ENCODE data around the gene PMS1.
"Not testable (repeated sequence)": the region's sequence is repeated elsewhere in the genome, so short reads cannot be mapped to it uniquely, and the experiment has no call there.

The PMS1 gene

DNA sequence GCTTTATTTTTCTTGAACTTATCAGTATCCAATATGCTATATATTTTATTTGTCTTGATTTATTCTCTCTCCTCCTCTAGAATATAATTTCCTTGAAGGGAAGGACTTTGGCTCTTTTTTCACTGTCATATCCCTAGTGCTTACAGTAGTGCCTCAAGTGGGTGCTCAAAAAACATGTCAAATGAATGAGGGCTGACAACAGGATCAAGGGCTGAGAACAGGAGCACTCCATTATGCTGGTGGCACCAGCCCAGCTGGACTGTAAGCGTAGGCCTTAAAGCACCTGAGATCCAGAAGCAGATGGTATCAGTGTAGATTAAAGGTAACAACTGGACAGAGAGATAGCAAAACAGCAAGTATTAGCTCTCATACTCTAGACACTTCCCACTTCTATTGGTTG is 46.3 kb downstream of the PMS1 start:
- DNase-seq (ENCODE audit: low read depth) = no peak
- TF ChIP-seq CTCF (IDR thresholded peaks at IDR 0.05; ENCODE audit: insufficient read depth, low read depth, low read length, missing control alignments) = no peak
- no peak overlapping the region for H3K4me3 ChIP-seq (ENCODE audit: low read depth, low read length)

DNA sequence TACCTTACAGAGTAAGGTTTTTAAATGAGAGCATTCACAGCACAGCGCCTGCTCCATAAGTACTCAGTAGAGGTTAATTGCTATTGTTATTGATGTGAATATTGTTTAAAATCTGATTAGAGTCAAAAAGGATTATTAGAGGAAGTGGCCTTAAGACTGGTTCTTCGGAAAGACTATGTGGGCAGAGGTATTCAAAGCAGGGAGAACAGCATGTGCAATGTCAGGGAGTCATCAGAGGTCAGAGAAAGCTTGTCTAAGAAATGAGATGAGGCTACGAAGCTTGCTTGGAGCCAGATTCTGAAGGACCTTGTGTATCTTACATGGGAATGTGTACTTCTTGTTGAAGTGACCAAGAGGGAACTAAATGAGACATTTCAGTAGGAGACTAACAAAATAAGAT is 49.8 kb downstream of the PMS1 start:
- H3K4me3 ChIP-seq (ENCODE audit: low read depth, low read length) = no peak overlapping the region
- DNase-seq (ENCODE audit: low read depth) = peak; percentile 5
- TF ChIP-seq CTCF (IDR thresholded peaks at IDR 0.05; ENCODE audit: insufficient read depth, low read depth, low read length, missing control alignments) = no peak

- not testable (repeated sequence) for DNase-seq (ENCODE audit: low read depth); H3K4me3 ChIP-seq (ENCODE audit: low read depth, low read length)
Measured at GRCh38 chr2:189834642-189835041, 50.4 kb downstream of the PMS1 start.

GRCh38 chr2:189835855-189836558 is 51.8 kb downstream of the PMS1 start:
- DNase-seq (ENCODE audit: low read depth) = no peak
- no peak for TF ChIP-seq CTCF (IDR thresholded peaks at IDR 0.05; ENCODE audit: insufficient read depth, low read depth, low read length, missing control alignments)
- no peak overlapping the region for H3K4me3 ChIP-seq (ENCODE audit: low read depth, low read length)

DNA sequence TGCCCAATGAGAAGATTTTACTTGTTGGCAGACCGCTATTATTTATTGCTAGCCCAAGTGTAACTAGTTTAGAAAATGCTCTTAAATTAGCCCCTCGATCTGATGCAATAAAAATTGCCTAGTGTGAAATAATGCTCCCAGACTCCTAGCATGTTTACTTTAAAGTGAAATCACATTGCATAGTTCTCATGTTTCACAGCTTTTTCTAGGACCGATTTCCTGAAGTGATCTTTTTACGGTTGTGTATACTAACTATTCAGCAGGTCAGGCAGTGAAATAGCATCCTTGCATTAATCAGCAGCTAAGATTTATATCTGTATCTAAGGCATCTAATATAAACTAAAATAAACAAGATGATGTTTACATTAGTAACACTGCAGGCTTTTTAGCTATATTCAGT is 52.4 kb downstream of the PMS1 start:
- H3K4me3 ChIP-seq (ENCODE audit: low read depth, low read length) = no peak overlapping the region
- DNase-seq (ENCODE audit: low read depth) = no peak
- TF ChIP-seq CTCF (IDR thresholded peaks at IDR 0.05; ENCODE audit: insufficient read depth, low read depth, low read length, missing control alignments) = no peak

DNA sequence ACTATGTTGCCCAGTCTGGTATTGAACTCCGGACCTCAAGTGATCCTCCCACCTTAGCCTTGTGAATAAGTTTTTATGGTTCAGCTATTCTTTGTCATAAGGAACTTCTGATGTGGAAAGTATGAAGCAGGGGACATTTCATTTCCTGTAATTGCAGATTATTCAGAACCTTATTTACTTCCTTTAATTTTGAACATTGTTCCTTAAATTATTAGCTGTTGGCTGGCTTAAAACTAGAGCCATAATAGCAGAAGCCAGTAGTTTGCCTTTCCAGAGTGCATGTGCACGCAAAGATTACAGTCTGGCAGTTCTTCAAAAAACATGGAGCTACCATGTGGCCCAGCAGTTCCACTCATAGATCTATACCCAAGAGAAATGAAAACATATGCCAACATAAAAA is 53.1 kb downstream of the PMS1 start:
- TF ChIP-seq CTCF (IDR thresholded peaks at IDR 0.05; ENCODE audit: insufficient read depth, low read depth, low read length, missing control alignments) = no peak
- H3K4me3 ChIP-seq (ENCODE audit: low read depth, low read length) = no peak overlapping the region
- no peak for DNase-seq (ENCODE audit: low read depth)

DNA sequence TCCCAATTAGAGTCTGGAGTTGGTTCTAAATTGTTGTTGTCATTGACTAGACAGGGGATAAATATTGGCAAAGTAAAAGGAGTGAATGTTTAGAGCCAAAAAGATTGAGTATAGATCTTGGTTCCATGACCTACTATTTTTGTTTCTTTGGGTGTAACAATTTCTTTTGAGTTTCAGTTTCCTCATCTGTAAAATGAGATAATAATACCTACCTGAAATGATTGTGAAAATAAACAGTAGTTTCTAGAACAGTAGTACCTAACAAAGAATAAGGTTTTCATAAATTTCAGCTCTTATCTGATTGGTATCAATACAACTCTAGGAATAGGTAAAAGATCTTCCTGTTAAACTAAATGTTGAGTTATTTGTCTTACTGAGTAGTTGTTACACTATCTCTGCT is 56.8 kb downstream of the PMS1 start:
- TF ChIP-seq CTCF (IDR thresholded peaks at IDR 0.05; ENCODE audit: insufficient read depth, low read depth, low read length, missing control alignments) = no peak
- DNase-seq (ENCODE audit: low read depth) = no peak
- H3K4me3 ChIP-seq (ENCODE audit: low read depth, low read length) = no peak overlapping the region

Measured in GM12865 (cell line).